ENCODE results near the gene SLAMF1.
A peak's percentile ranks its signal among the peaks of the same experiment; 100 is the strongest.

The SLAMF1 gene

DNA sequence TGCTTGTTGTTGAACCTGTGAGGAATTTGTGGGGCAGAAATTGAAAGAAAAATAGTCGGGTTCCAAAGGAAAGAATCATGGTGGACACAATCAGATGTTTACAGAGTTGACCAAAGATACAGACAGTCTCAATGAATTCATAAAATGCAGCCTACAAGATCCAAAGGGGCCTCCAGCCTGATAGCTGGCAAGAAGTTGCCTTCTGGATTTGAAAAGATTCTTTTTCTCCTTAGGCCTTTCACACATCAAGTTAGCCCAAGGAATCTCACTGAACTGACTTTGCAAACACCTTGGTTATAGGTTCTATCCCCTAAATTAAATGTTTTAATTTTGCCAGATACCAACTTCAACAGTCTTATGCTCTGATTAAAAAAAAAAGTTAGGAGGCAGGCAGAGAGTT is 21.5 kb downstream of the SLAMF1 start:
- DNase-seq (ENCODE audit: low read depth in 2 of 2, low spot score in 1 of 2), result no peak

GRCh38 chr1:160624464-160624863 is 22.4 kb downstream of the SLAMF1 start:
- no peak for DNase-seq (ENCODE audit: low read depth in 2 of 2, low spot score in 1 of 2)

DNA sequence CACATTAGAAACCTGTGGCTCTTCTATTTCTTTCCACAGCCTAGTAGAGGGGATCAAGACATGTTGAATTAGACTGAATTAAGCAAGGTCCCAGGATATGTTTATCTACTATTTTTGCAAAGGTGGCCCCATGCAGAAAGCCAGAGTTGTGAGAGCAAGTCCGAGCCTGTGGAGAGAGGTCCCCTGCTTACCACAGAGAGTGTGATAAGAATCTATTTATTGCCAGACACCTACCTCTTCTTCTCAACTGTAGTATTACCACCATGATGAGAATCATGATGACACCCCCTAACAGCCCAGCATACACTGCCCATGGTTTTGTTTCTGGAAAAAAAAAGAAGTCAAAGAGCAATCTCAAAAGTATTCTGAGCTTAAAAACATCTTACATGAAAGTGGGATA is 23.0 kb downstream of the SLAMF1 start:
- DNase-seq (ENCODE audit: low read depth in 2 of 2, low spot score in 1 of 2), result no peak

GRCh38 chr1:160623227-160623633 is 23.6 kb downstream of the SLAMF1 start:
- no peak for DNase-seq (ENCODE audit: low read depth in 2 of 2, low spot score in 1 of 2)

GRCh38 chr1:160622501-160623226 is 24.2 kb downstream of the SLAMF1 start:
- no peak for DNase-seq (ENCODE audit: low read depth in 2 of 2, low spot score in 1 of 2)

DNA sequence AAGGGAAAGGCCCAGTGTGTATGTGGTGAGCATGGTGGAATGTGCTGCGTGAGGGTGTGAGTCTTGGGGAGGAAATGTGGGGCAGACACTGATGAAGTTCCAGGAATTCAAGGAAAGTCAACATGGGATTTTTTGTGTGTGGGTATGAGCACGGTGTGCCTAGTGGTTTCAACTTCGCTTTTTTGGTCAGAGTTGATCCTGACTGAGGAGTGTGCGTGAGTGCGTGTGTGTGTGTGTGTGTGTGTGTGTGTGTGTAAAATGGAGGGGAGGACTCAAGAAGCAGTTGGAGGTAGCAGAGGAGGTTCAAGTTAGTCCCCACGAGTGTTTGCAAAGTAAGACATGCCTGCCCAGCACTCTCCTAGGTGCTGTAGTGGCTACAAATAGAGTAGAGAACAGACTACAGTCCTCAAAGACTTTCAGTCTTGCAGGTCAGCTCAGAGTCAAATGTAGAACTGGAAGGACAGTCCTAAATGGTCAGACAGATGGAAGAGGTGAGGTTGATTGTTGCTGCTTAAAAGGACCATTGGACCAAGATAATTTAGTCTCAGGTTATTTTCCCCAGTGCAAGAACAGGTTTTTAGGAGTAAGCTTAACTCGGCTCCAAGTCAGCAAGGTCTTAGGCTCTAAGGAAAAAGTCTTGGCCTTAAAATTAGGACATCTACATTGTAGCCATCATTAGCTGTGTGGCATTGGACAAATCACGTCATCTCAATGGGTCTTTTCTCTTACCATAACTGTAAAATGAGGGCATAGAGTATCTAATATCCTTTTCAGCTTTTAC is 25.0 kb downstream of the SLAMF1 start:
- no peak for DNase-seq (ENCODE audit: low read depth in 2 of 2, low spot score in 1 of 2)

- no peak for DNase-seq (ENCODE audit: low read depth in 2 of 2, low spot score in 1 of 2)
Observed at GRCh38 chr1:160620942-160621632, 25.8 kb downstream of the SLAMF1 start.

DNA sequence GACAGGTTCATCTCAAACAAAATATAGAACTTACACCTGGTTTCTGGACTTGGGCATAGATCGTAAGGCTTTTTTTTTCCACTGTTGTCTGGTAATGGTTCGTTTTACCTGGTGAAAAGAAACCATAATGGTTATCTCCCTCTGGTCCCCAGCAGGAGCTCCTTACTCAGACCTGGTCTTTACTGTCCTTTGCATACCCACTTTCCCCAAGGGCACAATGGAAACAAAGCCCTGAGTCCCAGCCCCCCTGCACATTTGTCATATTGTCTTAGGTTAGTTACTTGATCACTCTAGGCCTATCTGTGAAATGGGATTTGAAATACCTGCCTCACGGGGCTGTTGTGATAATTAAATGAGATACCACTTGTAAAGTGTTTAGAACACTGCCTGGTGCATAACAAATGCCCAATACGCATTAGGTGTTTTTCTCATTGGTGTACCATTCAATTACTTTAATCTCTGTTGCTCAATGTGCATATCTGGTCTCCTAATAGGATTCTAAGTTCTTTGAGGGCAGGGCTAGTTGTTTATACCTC is 27.0 kb downstream of the SLAMF1 start:
- DNase-seq (ENCODE audit: low read depth in 2 of 2, low spot score in 1 of 2), result no peak

DNA sequence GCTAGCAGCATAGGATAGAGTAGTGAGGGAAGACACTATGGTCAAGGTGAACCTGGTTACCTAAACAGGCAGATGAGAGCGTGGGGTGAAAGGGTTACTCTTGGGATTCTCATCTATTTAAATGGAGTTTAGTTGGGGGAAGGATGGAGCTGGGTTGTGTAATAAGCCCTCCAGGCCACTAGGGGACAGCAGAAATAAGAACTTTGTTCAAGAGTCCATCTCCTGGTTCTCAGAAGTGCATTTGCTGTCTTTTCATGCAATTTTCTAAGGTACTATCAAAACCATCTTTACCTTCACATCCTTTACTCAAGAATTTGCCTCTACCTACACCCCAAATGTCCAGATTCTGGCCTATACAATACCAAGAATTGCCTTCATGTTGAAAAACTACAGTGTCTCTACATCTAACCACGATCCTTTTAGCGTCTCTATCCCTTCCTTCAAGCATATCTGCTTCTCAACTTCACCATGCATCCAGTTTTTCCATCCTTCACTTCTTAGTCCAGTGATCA is 28.0 kb downstream of the SLAMF1 start:
- no peak for DNase-seq (ENCODE audit: low read depth in 2 of 2, low spot score in 1 of 2)

- DNase-seq (ENCODE audit: low read depth in 2 of 2, low spot score in 1 of 2), result no peak
Observed at GRCh38 chr1:160618327-160618726, 28.5 kb downstream of the SLAMF1 start.

- no peak for DNase-seq (ENCODE audit: low read depth in 2 of 2, low spot score in 1 of 2)
Observed at GRCh38 chr1:160615660-160616059, 31.2 kb downstream of the SLAMF1 start.

- DNase-seq (ENCODE audit: low read depth in 2 of 2, low spot score in 1 of 2), result no peak
Observed at GRCh38 chr1:160614410-160614809, 32.4 kb downstream of the SLAMF1 start.

DNA sequence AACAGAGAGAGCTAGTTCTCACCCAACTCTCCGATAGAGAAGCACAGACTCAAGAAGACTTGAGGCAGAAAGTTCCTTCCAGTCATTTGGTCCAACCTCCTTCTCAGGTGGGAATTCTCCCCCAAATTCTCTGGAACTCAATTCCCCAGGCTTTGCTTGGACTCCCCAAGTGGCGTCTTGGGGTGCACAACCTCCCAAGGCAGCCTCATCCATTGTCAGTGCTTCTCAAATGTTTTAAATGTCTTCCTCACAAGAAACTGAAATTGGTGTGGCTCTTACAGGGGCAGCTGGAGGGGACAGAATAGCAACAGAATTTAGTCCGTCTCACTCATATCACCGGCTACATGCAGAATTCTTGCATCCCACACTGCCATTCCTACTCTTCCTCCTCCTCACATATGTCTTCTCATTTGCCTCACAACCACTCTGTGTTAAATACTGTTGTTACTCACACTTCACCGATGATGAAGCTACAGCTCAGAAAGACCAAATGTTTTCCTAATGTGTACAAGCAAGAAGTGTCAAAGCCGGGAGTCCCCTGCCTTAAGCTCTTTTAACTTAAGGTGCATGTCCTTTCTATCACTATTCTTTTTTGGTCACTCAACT is 34.1 kb downstream of the SLAMF1 start:
- DNase-seq (ENCODE audit: low read depth in 2 of 2, low spot score in 1 of 2), result no peak

GRCh38 chr1:160610569-160611242 is 36.1 kb downstream of the SLAMF1 start:
- DNase-seq (ENCODE audit: low read depth in 2 of 2, low spot score in 1 of 2), result no peak

DNA sequence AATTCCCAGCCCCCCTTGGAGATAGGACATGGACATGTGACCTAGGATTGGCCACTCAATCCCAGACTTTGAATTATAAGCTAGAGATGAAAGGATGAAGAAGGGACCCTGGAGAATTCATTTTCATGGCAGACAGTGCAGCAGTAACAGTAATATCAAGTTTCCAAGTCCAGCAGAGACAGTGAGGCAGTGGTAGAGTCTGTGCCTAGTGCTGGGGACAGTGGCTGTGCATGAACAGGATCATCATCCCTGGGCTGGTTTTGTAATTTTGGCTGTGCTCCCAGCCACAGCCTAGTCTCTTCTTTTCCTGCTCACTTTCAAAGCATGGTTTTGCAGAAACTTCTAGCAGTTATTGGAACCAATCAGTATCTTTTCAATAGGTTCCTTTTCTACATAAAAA is 37.9 kb downstream of the SLAMF1 start:
- no peak for DNase-seq (ENCODE audit: low read depth in 2 of 2, low spot score in 1 of 2)

DNA sequence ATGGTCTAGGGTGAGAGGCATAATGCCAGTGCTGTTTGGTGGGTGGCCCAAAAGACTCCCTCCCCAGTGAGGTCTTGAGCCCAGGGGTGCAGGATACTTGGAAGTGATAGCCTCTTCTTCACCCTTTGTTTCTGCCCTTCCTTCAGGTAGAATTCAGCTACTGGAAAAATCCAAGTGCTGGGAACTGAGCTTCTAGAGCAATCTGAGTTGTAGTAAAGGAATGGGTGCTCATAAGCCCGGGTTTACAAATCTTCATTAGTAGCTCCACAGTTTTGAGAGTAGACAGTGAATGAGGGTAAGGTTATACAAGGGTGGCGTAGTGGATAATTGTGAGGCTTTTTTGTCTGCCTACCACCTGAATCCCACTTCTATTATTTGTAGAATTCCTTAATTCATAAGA is 38.3 kb downstream of the SLAMF1 start:
- no peak for DNase-seq (ENCODE audit: low read depth in 2 of 2, low spot score in 1 of 2)

DNA sequence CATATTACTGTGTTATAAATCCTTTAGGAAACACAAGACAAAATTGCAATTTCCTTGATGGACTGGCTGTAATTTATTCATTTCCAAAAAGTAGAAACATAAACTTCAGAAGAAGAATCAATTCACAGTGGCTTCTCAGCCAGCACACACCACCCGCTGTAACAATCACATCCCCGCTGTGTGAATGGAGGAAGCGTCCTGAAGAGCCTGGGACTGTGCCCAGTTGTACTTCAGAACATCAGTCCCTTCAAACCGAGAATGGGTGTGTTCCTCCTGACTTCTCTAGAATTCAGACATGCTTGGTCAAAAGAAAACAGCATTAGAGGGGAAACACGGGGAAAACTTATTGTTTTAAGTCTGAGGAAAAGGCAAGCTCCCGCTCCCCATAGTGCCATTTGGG is 38.8 kb downstream of the SLAMF1 start:
- DNase-seq (ENCODE audit: low read depth in 2 of 2, low spot score in 1 of 2), result no peak

DNA sequence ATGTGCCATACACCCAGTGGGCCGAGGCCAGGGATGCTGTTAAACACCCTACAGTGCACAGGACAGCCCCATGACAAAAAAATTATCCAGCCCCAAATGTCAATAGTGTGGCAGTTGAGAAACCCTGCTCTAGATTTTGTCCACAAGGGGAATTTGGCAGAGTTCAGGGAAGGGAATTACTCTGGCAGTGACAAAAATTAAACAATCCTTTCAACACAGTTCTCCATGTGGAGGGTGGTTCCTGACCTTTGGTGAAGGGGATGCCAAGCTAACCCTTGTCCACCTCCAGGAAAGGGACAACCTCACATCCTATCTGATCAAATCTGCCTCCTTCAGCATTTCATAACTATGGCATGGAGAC is 39.2 kb downstream of the SLAMF1 start:
- no peak for DNase-seq (ENCODE audit: low read depth in 2 of 2, low spot score in 1 of 2)

- DNase-seq (ENCODE audit: low read depth in 2 of 2, low spot score in 1 of 2), result peak in 1 of 2 donors; percentile 40
Observed at GRCh38 chr1:160607011-160607671, 39.7 kb downstream of the SLAMF1 start.

- DNase-seq (ENCODE audit: low read depth in 2 of 2, low spot score in 1 of 2), result no peak
Observed at GRCh38 chr1:160606611-160607010, 40.2 kb downstream of the SLAMF1 start.

Data from stimulated activated CD8-positive, alpha-beta memory T cell treated with anti-CD3 and anti-CD28 coated beads, Interleukin-4, amount 100 ng/mL, for 4 hours (primary cell).